Measurements from ENCODE around the gene AGAP2. TPM values are rescaled to one million over a fixed set of nuclear protein-coding genes. Genes with fewer than 3 reads are reported as not detected.

AGAP2 gene
- total RNA-seq, 4 donors from 2014 or later, result 0.45 to 1.4 (median 1.3) TPM

GRCh38 chr12:57732270-57732669 is 6.3 kb downstream of the AGAP2 start:
- Histone ChIP-seq H3K27me3 (peaks cover 36% of the 10 kb centered on the region), H3K27ac (no peak overlapping the region), H3K4me1 (peaks cover 26% of the 10 kb centered on the region), H3K36me3 (no peaks in the 10 kb centered on the region), H3K9me3 (no peaks in the 10 kb centered on the region), H3K4me3 (no peak overlapping the region)
- no peak for DNase-seq (ENCODE audit: low spot score in 2 of 2)
- 86% methylated on average over 4 of the region's 4 CpGs for WGBS
- TF ChIP-seq POLR2A (IDR thresholded peaks at IDR 0.05), result no peak
- TF ChIP-seq POLR2AphosphoS5 (IDR thresholded peaks at IDR 0.05), result no peak
- no peak for TF ChIP-seq EP300 (IDR thresholded peaks at IDR 0.05)
- TF ChIP-seq, protein P1, sequence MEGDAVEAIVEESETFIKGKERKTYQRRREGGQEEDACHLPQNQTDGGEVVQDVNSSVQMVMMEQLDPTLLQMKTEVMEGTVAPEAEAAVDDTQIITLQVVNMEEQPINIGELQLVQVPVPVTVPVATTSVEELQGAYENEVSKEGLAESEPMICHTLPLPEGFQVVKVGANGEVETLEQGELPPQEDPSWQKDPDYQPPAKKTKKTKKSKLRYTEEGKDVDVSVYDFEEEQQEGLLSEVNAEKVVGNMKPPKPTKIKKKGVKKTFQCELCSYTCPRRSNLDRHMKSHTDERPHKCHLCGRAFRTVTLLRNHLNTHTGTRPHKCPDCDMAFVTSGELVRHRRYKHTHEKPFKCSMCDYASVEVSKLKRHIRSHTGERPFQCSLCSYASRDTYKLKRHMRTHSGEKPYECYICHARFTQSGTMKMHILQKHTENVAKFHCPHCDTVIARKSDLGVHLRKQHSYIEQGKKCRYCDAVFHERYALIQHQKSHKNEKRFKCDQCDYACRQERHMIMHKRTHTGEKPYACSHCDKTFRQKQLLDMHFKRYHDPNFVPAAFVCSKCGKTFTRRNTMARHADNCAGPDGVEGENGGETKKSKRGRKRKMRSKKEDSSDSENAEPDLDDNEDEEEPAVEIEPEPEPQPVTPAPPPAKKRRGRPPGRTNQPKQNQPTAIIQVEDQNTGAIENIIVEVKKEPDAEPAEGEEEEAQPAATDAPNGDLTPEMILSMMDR (IDR thresholded peaks at IDR 0.05), result no peak

- Histone ChIP-seq H3K4me1 (peaks cover 26% of the 10 kb centered on the region), H3K36me3 (no peaks in the 10 kb centered on the region), H3K27me3 (peaks cover 29% of the 10 kb centered on the region), H3K4me3 (no peak overlapping the region), H3K9me3 (no peaks in the 10 kb centered on the region), H3K27ac (no peak overlapping the region)
- 79% methylated on average over 18 of the region's 19 CpGs for WGBS
- no peak for DNase-seq (ENCODE audit: low spot score in 2 of 2)
- TF ChIP-seq EP300 (IDR thresholded peaks at IDR 0.05) (no peak), POLR2A (IDR thresholded peaks at IDR 0.05) (no peak), POLR2AphosphoS5 (IDR thresholded peaks at IDR 0.05) (no peak)
- TF ChIP-seq, protein P1 (IDR thresholded peaks at IDR 0.05), result no peak
These were observed 7.0 kb downstream of the AGAP2 start for GRCh38 chr12:57731411-57732080.

- Histone ChIP-seq H3K4me3 (no peak overlapping the region), H3K9me3 (no peaks in the 10 kb centered on the region), H3K4me1 (peaks cover 24% of the 10 kb centered on the region), H3K27me3 (peaks cover 19% of the 10 kb centered on the region), H3K27ac (no peak overlapping the region), H3K36me3 (no peaks in the 10 kb centered on the region)
- TF ChIP-seq POLR2AphosphoS5 (IDR thresholded peaks at IDR 0.05) (no peak), EP300 (IDR thresholded peaks at IDR 0.05) (no peak), POLR2A (IDR thresholded peaks at IDR 0.05) (no peak)
- TF ChIP-seq, protein P1 (IDR thresholded peaks at IDR 0.05), result no peak
- 89% methylated on average over 13 of the region's 13 CpGs for WGBS
- DNase-seq (ENCODE audit: low spot score in 2 of 2), result no peak
These were observed 8.0 kb downstream of the AGAP2 start for GRCh38 chr12:57730336-57731067.

GRCh38 chr12:57729321-57729844 is 9.2 kb downstream of the AGAP2 start:
- Histone ChIP-seq H3K9me3 (no peaks in the 10 kb centered on the region), H3K36me3 (no peaks in the 10 kb centered on the region), H3K4me1 (peaks cover 27% of the 10 kb centered on the region), H3K27me3 (peaks cover 8% of the 10 kb centered on the region), H3K27ac (no peak overlapping the region), H3K4me3 (no peak overlapping the region)
- 35% methylated on average over 5 of the region's 5 CpGs for WGBS
- TF ChIP-seq, protein P1 (IDR thresholded peaks at IDR 0.05), result no peak
- TF ChIP-seq POLR2A (IDR thresholded peaks at IDR 0.05) (no peak), EP300 (IDR thresholded peaks at IDR 0.05) (no peak), POLR2AphosphoS5 (IDR thresholded peaks at IDR 0.05) (no peak)
- DNase-seq (ENCODE audit: low spot score in 2 of 2), result no peak

DNA sequence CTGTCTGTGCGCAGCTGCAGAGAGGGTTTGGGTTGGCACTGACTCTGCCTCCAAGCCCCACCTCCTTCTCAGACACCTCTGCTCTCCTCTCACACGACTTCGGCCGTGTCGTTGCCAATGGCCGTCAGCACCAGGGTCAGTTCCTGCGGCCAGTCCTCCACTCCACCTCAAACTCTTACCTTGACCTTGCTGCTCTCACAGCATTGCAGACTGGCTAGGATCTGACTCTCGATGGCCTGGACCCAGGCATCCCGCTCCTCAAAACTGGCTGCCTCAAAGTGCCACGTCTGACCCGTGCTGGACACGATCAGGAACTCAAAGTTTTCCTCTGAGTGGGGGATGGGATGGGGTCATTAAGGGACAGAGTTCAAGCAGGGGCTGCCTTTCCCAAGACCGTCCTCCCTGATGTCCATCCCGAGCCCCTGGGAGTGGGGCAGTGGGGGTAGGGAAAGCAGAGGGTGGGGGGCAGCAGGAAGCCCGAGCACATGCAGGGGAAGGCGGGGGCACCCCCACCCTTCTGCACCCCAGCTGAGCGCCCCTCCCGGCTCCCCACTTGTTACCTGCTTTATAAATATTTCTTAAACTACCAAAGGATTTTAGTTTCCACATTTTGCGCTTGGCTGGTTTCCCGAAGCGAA is 10.7 kb downstream of the AGAP2 start:
- DNase-seq (ENCODE audit: low spot score in 2 of 2), result no peak
- 71% methylated on average over 20 of the region's 21 CpGs for WGBS
- Histone ChIP-seq H3K27me3 (no peaks in the 10 kb centered on the region), H3K36me3 (no peaks in the 10 kb centered on the region), H3K27ac (no peak overlapping the region), H3K9me3 (no peaks in the 10 kb centered on the region), H3K4me3 (no peak overlapping the region), H3K4me1 (peaks cover 27% of the 10 kb centered on the region)
- TF ChIP-seq POLR2A (IDR thresholded peaks at IDR 0.05), result no peak
- TF ChIP-seq POLR2AphosphoS5 (IDR thresholded peaks at IDR 0.05), result no peak
- no peak for TF ChIP-seq EP300 (IDR thresholded peaks at IDR 0.05)
- TF ChIP-seq, protein P1 (IDR thresholded peaks at IDR 0.05), result no peak
